GM23248 (cell line): Measurements from ENCODE around the gene HS3ST2. TPM values are rescaled to one million over a fixed set of nuclear protein-coding genes. Genes with fewer than 3 reads are reported as not detected.

ENCODE experiments used
- DNase-seq: peaks from one replicate; pipeline ENCODE4 v3.0.0-alpha.2; 2015
- H2AFZ ChIP-seq: fragments of 200-600 bp; sonication (generic); 2 replicates; pipeline ENCODE4 v1.6.1; 2016; ENCODE audit warnings: antibody characterized with exemption
- H3F3A ChIP-seq: fragments of 200-600 bp; sonication (generic); 2 replicates; pipeline ENCODE4 v1.6.1; 2016; ENCODE audit warnings: mild to moderate bottlenecking, antibody characterized with exemption, mixed run types; ENCODE audit not compliant: insufficient read depth
- H3K27ac ChIP-seq: fragments of 200-600 bp; sonication (generic); 2 replicates; pipeline ENCODE4 v1.5.1; 2016; ENCODE audit warnings: mild to moderate bottlenecking
- H3K27me3 ChIP-seq: fragments of 200-600 bp; sonication (generic); replicated peaks from 2 replicates; pipeline ENCODE4 v1.6.1; 2016; ENCODE audit warnings: mild to moderate bottlenecking; ENCODE audit not compliant: insufficient read depth
- H3K36me3 ChIP-seq: fragments of 200-600 bp; sonication (generic); 2 replicates; pipeline ENCODE4 v1.6.1; 2016; ENCODE audit warnings: low read depth, mild to moderate bottlenecking
- H3K4me1 ChIP-seq: fragments of 200-600 bp; sonication (generic); 2 replicates; pipeline ENCODE4 v1.6.1; 2016; ENCODE audit warnings: mild to moderate bottlenecking; ENCODE audit not compliant: insufficient read depth
- H3K4me2 ChIP-seq: fragments of 200-600 bp; sonication (generic); one replicate; pipeline ENCODE4 v1.6.1; 2016; ENCODE audit warnings: mild to moderate bottlenecking; ENCODE audit not compliant: unreplicated experiment
- H3K4me3 ChIP-seq: fragments of 200-600 bp; sonication (generic); 2 replicates; pipeline ENCODE4 v1.5.1; 2016; ENCODE audit warnings: mild to moderate bottlenecking
- H3K79me2 ChIP-seq: fragments of 200-600 bp; sonication (generic); 2 replicates; pipeline ENCODE4 v1.6.1; 2016; ENCODE audit warnings: mild to moderate bottlenecking; ENCODE audit not compliant: insufficient read depth
- H3K9ac ChIP-seq: fragments of 200-600 bp; sonication (generic); 2 replicates; pipeline ENCODE4 v1.6.1; 2016; ENCODE audit warnings: mild to moderate bottlenecking
- H3K9me2 ChIP-seq: fragments of 200-600 bp; sonication (generic); 2 replicates; pipeline ENCODE4 v1.6.1; 2016; ENCODE audit warnings: mixed run types, mild to moderate bottlenecking, moderate library complexity; ENCODE audit not compliant: insufficient read depth
- H3K9me3 ChIP-seq: fragments of 200-600 bp; sonication (generic); one replicate; pipeline ENCODE4 v1.6.1; 2017; ENCODE audit warnings: low read depth
- H4K20me1 ChIP-seq: fragments of 200-600 bp; sonication (generic); 2 replicates; pipeline ENCODE4 v1.6.0; 2016; ENCODE audit not compliant: insufficient read depth
- EZH2 ChIP-seq: fragments of 200-600 bp; sonication (generic); IDR thresholded peaks from 2 replicates; pipeline ENCODE4 v1.6.1; 2018; ENCODE audit warnings: antibody characterized with exemption, mild to moderate bottlenecking; ENCODE audit not compliant: insufficient read depth, poor library complexity, severe bottlenecking
- EZH2phosphoT487 ChIP-seq: fragments of 200-600 bp; sonication (generic); IDR thresholded peaks from 2 replicates; pipeline ENCODE4 v1.6.1; 2018; ENCODE audit warnings: antibody characterized with exemption, moderate library complexity, mild to moderate bottlenecking, low read depth; ENCODE audit not compliant: insufficient read depth
- WGBS, 2 experiments: methylation state at CpG; one replicate each; pipeline ENCODE4 v1.1.6; 2015 to 2017; ENCODE audit warnings: low lambda C conversion rate in 2 of 2, low coverage in 1 of 2; ENCODE audit errors: missing lambda C conversion rate in 2 of 2; 5-methylcytosine and 5-hydroxymethylcytosine counted together
- in situ Hi-C: fragments of 300-500 bp; cut with MboI; formaldehyde crosslinking; loops from 2 replicates; pipeline ENCODE4 v1.15.0; 2020
- polyA plus RNA-seq: library from polyadenylated mRNA; unstranded; fragments of >200 nt; fragmentation: Nextera tagmentation; extraction: Ambion mirVana; gene quantifications from 2 replicates; pipeline ENCODE4 v1.2.1, GENCODE V29; 2016
- total RNA-seq: library from RNA; depleted of rRNA; stranded (reverse); fragments of >200 nt; shearing (Covaris generic); gene quantifications from 2 replicates; pipeline ENCODE4 v1.2.3, GENCODE V29; 2014

HS3ST2 gene
- total and polyA plus RNA-seq, 2 experiments from 2014 or later: not detected

DNA sequence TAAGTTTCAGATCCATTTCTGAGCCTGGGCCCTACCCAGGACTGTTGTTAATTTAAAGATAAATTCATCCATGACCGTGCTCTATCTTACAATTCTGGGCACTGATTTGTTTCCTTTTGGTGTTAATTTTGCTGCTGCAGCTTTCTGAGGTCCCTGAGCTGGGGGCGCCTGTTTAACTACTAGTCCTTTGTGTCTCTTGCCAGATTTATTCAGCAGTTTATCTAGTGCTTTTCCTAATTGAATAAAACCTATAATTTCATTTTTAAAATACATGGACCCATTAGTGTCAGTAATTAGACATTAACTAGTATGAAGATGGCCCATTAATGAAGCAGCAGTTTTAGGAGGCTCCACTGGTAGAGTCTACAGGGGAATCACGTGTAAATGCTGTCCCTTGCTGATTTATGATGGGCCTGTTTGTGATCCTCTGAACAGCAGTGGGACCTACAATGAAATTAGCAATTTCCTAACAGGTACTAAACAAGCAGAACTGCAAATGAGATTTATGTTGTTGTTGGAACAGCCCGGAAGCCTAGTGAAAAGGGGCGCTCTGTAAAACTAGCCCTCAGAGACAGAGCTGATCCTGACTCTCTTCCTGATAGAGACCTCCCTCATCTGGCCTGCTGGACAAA, 54.7 kb downstream of the HS3ST2 start:
- Histone ChIP-seq H3K79me2 (no peaks in the 10 kb centered on the region), H3K36me3 (no peaks in the 10 kb centered on the region), H3K9me3 (no peaks in the 10 kb centered on the region), H3K9me2 (no peaks in the 10 kb centered on the region), H3K4me1 (no peaks in the 10 kb centered on the region), H2AFZ (no peak overlapping the region), H3K9ac (no peak overlapping the region), H3F3A (no peaks in the 10 kb centered on the region), H3K27ac (no peak overlapping the region), H3K4me2 (no peak overlapping the region), H3K4me3 (no peak overlapping the region), H4K20me1 (no peaks in the 10 kb centered on the region), H3K27me3 (no peaks in the 10 kb centered on the region)
- no peak for TF ChIP-seq EZH2phosphoT487
- no peak for TF ChIP-seq EZH2
- in situ Hi-C loops: no loop called here
- DNase-seq: no peak
- 43 to 48% methylated on average over 5 of the region's 5 CpGs for WGBS, 2 experiments

DNA sequence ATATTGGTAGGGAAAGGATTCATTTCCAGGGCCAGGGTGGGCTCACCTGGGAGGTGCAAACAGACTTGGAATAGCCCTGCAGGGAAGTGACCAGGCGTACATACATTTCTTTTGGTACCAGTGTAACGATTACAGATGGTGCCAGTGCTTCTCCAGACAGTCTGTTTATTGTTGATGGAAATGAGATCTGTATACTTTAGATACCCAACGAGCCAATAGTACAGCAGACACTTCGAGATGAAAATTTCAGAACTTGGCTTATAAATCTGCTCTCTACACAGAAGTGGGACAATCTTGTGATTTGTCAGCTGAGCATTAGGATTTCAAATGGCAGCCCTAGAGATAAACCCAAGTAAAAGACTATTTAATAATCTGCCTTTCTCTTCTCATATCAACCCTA, 57.9 kb downstream of the HS3ST2 start:
- no peak overlapping the region for H2AFZ ChIP-seq
- no peak overlapping the region for H3K4me2 ChIP-seq
- no peak for TF ChIP-seq EZH2phosphoT487
- TF ChIP-seq EZH2: no peak
- no peaks in the 10 kb centered on the region for H3K27me3 ChIP-seq
- no peaks in the 10 kb centered on the region for H3K36me3 ChIP-seq
- no peak for DNase-seq
- no peak overlapping the region for H3K27ac ChIP-seq
- H3K9ac ChIP-seq: no peak overlapping the region
- H3K79me2 ChIP-seq: no peaks in the 10 kb centered on the region
- H3K9me2 ChIP-seq: no peaks in the 10 kb centered on the region
- no peaks in the 10 kb centered on the region for H4K20me1 ChIP-seq
- no peaks in the 10 kb centered on the region for H3K4me1 ChIP-seq
- in situ Hi-C loops: no loop called here
- H3F3A ChIP-seq: no peaks in the 10 kb centered on the region
- WGBS, 2 experiments: 29 to 42% methylated on average over 4 of the region's 4 CpGs
- H3K9me3 ChIP-seq: no peaks in the 10 kb centered on the region
- H3K4me3 ChIP-seq: no peak overlapping the region

DNA sequence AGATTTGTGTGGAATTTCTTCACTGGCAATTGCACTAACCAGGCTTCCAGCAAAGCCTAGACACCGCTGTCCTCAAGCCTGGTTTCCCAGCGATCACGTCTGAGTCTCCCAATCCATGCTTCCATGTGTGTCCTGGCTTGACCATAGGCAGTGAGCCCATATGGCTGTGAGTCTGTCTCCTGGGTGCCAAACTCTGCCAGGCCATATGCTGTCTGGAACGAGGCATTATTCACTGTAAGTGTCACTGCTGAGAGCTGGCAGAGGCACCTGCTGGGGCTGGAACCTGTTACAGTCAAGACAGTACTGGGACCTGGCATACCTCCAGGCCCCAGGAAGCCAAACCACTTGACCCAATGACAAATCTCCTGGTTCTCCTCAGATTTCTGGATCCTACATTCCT, 60.4 kb downstream of the HS3ST2 start:
- H3K4me2 ChIP-seq: no peak overlapping the region
- H4K20me1 ChIP-seq: no peaks in the 10 kb centered on the region
- no peak overlapping the region for H2AFZ ChIP-seq
- H3K27ac ChIP-seq: no peak overlapping the region
- no peaks in the 10 kb centered on the region for H3K79me2 ChIP-seq
- H3F3A ChIP-seq: no peaks in the 10 kb centered on the region
- no peak for TF ChIP-seq EZH2
- TF ChIP-seq EZH2phosphoT487: no peak
- in situ Hi-C loops: no loop called here
- WGBS, 2 experiments: 37 to 58% methylated on average over 4 of the region's 4 CpGs
- H3K9me2 ChIP-seq: no peaks in the 10 kb centered on the region
- H3K4me1 ChIP-seq: no peaks in the 10 kb centered on the region
- no peak overlapping the region for H3K4me3 ChIP-seq
- DNase-seq: no peak
- H3K27me3 ChIP-seq: no peaks in the 10 kb centered on the region
- H3K9me3 ChIP-seq: no peaks in the 10 kb centered on the region
- H3K9ac ChIP-seq: no peak overlapping the region
- H3K36me3 ChIP-seq: no peaks in the 10 kb centered on the region

DNA sequence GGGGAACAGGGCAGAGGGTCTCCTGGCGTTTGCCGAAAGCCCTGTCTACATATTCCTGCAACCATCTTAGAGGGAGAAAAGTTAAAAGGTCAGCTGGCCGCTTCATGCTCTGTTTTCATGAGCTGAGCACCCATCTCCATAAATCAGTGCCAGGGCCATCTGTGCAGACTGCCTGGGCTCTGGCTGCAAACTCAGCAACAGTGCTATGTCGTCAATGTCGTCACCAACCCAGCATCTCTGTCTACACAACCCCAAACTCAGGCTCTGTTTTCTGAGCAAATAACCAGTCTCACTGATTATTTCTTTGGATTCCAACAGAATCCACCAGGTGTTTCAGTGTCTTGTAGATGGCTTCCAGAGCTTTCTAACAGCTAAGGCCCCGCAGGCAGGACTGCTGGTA, 65.0 kb downstream of the HS3ST2 start:
- in situ Hi-C loops: no loop called here

More for the DNA sequence above, 65.0 kb downstream of the HS3ST2 start:
- Histone ChIP-seq H4K20me1 (no peaks in the 10 kb centered on the region), H3F3A (no peaks in the 10 kb centered on the region), H3K4me2 (no peak overlapping the region), H2AFZ (no peak overlapping the region), H3K9me2 (no peaks in the 10 kb centered on the region), H3K9me3 (no peaks in the 10 kb centered on the region), H3K9ac (no peak overlapping the region), H3K4me3 (no peak overlapping the region), H3K4me1 (no peaks in the 10 kb centered on the region), H3K27me3 (no peaks in the 10 kb centered on the region), H3K79me2 (no peaks in the 10 kb centered on the region), H3K36me3 (no peaks in the 10 kb centered on the region), H3K27ac (no peak overlapping the region)
- no peak for TF ChIP-seq EZH2
- TF ChIP-seq EZH2phosphoT487: no peak
- no peak for DNase-seq
- 64 to 69% methylated on average over 6 of the region's 6 CpGs for WGBS, 2 experiments
